Astrocyte of the cerebellum (primary cell): Measurements from ENCODE around the gene TMEM132C.

Source experiments
- DNase-seq: peaks from one replicate; pipeline ENCODE4 v3.0.0-alpha.2; 2011; ENCODE audit warnings: low read depth
- H3K4me3 ChIP-seq: 2 replicates; pipeline ENCODE4 v1.5.1; 2011; ENCODE audit warnings: mild to moderate bottlenecking, low read depth, low read length, moderate library complexity
- CTCF ChIP-seq: IDR thresholded peaks from 2 replicates; pipeline ENCODE4 v1.5.1; 2012; ENCODE audit warnings: low read length, low read depth, moderate library complexity, mild to moderate bottlenecking; ENCODE audit errors: missing control alignments
- in situ Hi-C: cut with HindIII; loops from 2 replicates; pipeline ENCODE4 v1.10.0; 2017; ENCODE audit warnings: low sequenced_read_pairs

The TMEM132C gene

GRCh38 chr12:128626808-128627320 is 359.9 kb downstream of the TMEM132C start:
- TF ChIP-seq CTCF, result no peak
- no peak for DNase-seq
- no peak overlapping the region for H3K4me3 ChIP-seq
- in situ Hi-C loops, result no loop called here

DNA sequence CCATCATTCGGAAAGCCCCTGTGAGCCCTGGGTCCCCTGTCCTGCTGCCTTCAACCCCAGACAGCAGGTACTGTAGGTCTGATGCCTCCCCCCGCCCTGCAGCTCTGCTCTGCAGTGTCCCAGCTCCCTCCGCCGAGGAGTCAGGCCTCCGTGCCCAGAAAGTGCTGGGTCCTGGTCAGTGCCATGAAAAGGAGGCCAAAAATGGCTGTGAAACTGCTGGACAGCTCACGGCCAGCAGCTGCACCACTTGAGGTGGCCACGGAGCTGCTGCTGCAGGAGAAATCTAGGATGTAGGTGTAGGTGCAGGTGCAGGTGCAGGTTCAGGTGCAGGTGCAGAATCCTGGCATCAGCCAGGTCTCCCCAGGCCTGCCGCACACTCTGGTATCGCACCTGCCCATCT is 360.7 kb downstream of the TMEM132C start:
- no peak for DNase-seq
- no peak for TF ChIP-seq CTCF
- in situ Hi-C loops, result no loop called here
- H3K4me3 ChIP-seq, result no peak overlapping the region

GRCh38 chr12:128629979-128630378 is 363.0 kb downstream of the TMEM132C start:
- in situ Hi-C loops, result no loop called here
- no peak for TF ChIP-seq CTCF
- no peak overlapping the region for H3K4me3 ChIP-seq
- no peak for DNase-seq

- no peak for TF ChIP-seq CTCF
- in situ Hi-C loops, result no loop called here
- H3K4me3 ChIP-seq, result no peak overlapping the region
- DNase-seq, result no peak
Measured at GRCh38 chr12:128637642-128638606, 371.0 kb downstream of the TMEM132C start.

- no peak for DNase-seq
- in situ Hi-C loops, result no loop called here
Measured at GRCh38 chr12:128639089-128639488, 372.1 kb downstream of the TMEM132C start.

GRCh38 chr12:128643155-128643554 is 376.2 kb downstream of the TMEM132C start:
- DNase-seq, result no peak
- in situ Hi-C loops, result no loop called here
- TF ChIP-seq CTCF, result no peak
- H3K4me3 ChIP-seq, result no peak overlapping the region

More at GRCh38 chr12:128639089-128639488, 372.1 kb downstream of the TMEM132C start:
- no peak overlapping the region for H3K4me3 ChIP-seq
- no peak for TF ChIP-seq CTCF
